H1 (cell line): ENCODE measurements around the gene FOXL2. TPM values are rescaled to one million over a fixed set of nuclear protein-coding genes. Genes with fewer than 3 reads are reported as not detected.

Source experiments
- CTCF ChIA-PET: fragments of 300-600 bp; sonication (Branson Sonifier 250); formaldehyde crosslinking; loops from one replicate; lab custom pipeline; 2021; ENCODE audit not compliant: partially characterized antibody; lab: Charles Lee
- POLR2A ChIA-PET: fragments of 300-600 bp; sonication (Branson Sonifier 250); formaldehyde crosslinking; loops from one replicate; lab custom pipeline; 2021; ENCODE audit warnings: inconsistent platforms; ENCODE audit not compliant: partially characterized antibody; lab: Charles Lee
- DNase-seq, 2 experiments: peaks; one replicate each; pipeline versions ENCODE4 v3.0.0 to v3.0.0-alpha.2; 2010 to 2022; ENCODE audit warnings: low spot score in 2 of 2, low read depth in 1 of 2, mixed read lengths in 1 of 2
- FAIRE-seq: peaks from 2 replicates; lab custom pipeline; 2011; peaks lifted over from hg19 to GRCh38; lab: Jason Lieb, UNC
- H2AFZ ChIP-seq: 2 replicates; pipeline ENCODE4 v1.8.1; 2012; ENCODE audit warnings: low read length, inconsistent platforms
- H2AK5ac ChIP-seq: 2 replicates; pipeline ENCODE4 v1.6.1; 2013; ENCODE audit warnings: low read depth, low read length
- H2BK120ac ChIP-seq: replicated peaks from 2 replicates; pipeline ENCODE3; 2013; ENCODE audit warnings: low read depth, low read length, inconsistent platforms
- H2BK12ac ChIP-seq: 2 replicates; pipeline ENCODE4 v1.6.1; 2013; ENCODE audit warnings: low read depth, low read length
- H2BK15ac ChIP-seq: 2 replicates; pipeline ENCODE4 v1.6.1; 2013; ENCODE audit warnings: low read length
- H2BK20ac ChIP-seq: 2 replicates; pipeline ENCODE4 v1.6.1; 2013; ENCODE audit warnings: low read length
- H2BK5ac ChIP-seq: 2 replicates; pipeline ENCODE4 v1.6.1; 2013; ENCODE audit warnings: low read depth, low read length
- H3K14ac ChIP-seq: 2 replicates; pipeline ENCODE4 v1.6.1; 2013; ENCODE audit warnings: inconsistent platforms; ENCODE audit not compliant: insufficient read length
- H3K18ac ChIP-seq: 2 replicates; pipeline ENCODE4 v1.6.1; 2013; ENCODE audit warnings: low read length; ENCODE audit errors: extremely low read depth
- H3K23ac ChIP-seq: 2 replicates; pipeline ENCODE4 v1.6.1; 2013; ENCODE audit warnings: inconsistent platforms; ENCODE audit not compliant: insufficient read length
- H3K23me2 ChIP-seq: 2 replicates; pipeline ENCODE4 v1.6.1; 2013; ENCODE audit warnings: low read depth, low read length
- H3K27ac ChIP-seq: 2 replicates; pipeline ENCODE4 v1.6.1; 2011; ENCODE audit warnings: low read depth, low read length, inconsistent platforms
- H3K27me3 ChIP-seq, 4 experiments: replicated peaks in 1 of 4; 1 replicate in 1 of 4; 2 replicates in 3 of 4; pipeline versions ENCODE4 v1.6.1 to v1.8.1; 2011 to 2013; ENCODE audit warnings: low read length in 3 of 4, mild to moderate bottlenecking in 3 of 4, inconsistent platforms in 2 of 4, mixed read lengths in 2 of 4, moderate library complexity in 1 of 4; ENCODE audit not compliant: control insufficient read depth in 3 of 4, insufficient read depth in 3 of 4; ENCODE audit errors: extremely low read depth in 1 of 4
- H3K36me3 ChIP-seq, 4 experiments: 2 replicates each; pipeline versions ENCODE4 v1.6.1 to v1.8.1; 2011 to 2013; ENCODE audit warnings: mild to moderate bottlenecking in 4 of 4, low read length in 3 of 4, moderate library complexity in 2 of 4, control low read depth in 1 of 4, inconsistent platforms in 1 of 4; ENCODE audit not compliant: insufficient read depth in 4 of 4, control insufficient read depth in 2 of 4
- H3K4ac ChIP-seq: replicated peaks from 2 replicates; pipeline ENCODE3; 2013; ENCODE audit warnings: low read length, low read depth, mixed read lengths, inconsistent platforms; ENCODE audit not compliant: insufficient read length
- H3K4me1 ChIP-seq, 4 experiments: replicated peaks in 1 of 4; 1 replicate in 1 of 4; 2 replicates in 3 of 4; pipeline versions ENCODE4 v1.6.1 to v1.8.1; 2011 to 2013; ENCODE audit warnings: low read length in 3 of 4, inconsistent platforms in 2 of 4, mixed read lengths in 1 of 4; ENCODE audit not compliant: insufficient read depth in 4 of 4, control insufficient read depth in 3 of 4
- H3K4me2 ChIP-seq, 2 experiments: 2 replicates each; pipeline versions ENCODE4 v1.6.1 to v1.8.1; 2011 to 2013; ENCODE audit warnings: low read depth in 2 of 2, low read length in 2 of 2, control low read depth in 1 of 2, inconsistent platforms in 1 of 2, mild to moderate bottlenecking in 1 of 2; ENCODE audit not compliant: insufficient read depth in 1 of 2
- H3K4me3 ChIP-seq, 4 experiments: fragments of 200-600, 300-600 bp in 1 of 4; sonication (generic), shearing (Covaris generic), sonication (Bioruptor Twin) in 1 of 4; 2 replicates each; pipeline versions ENCODE4 v1.5.1 to v1.8.1; 2011 to 2016; ENCODE audit warnings: low read length in 4 of 4, low read depth in 3 of 4, control low read depth in 2 of 4, inconsistent platforms in 2 of 4, mild to moderate bottlenecking in 2 of 4, mixed read lengths in 1 of 4, moderate library complexity in 1 of 4; ENCODE audit not compliant: insufficient read depth in 2 of 4; ENCODE audit errors: extremely low read depth in 1 of 4
- H3K56ac ChIP-seq: replicated peaks from 2 replicates; pipeline ENCODE3; 2013; ENCODE audit warnings: low read depth, mild to moderate bottlenecking, mixed read lengths, low read length, inconsistent platforms; ENCODE audit not compliant: insufficient read length
- H3K79me1 ChIP-seq: 2 replicates; pipeline ENCODE4 v1.6.1; 2013; ENCODE audit warnings: low read depth, low read length, control low read depth
- H3K79me2 ChIP-seq, 2 experiments: 2 replicates each; pipeline versions ENCODE4 v1.6.1 to v1.8.1; 2012 to 2013; ENCODE audit warnings: low read length in 2 of 2, mild to moderate bottlenecking in 2 of 2, inconsistent platforms in 1 of 2; ENCODE audit not compliant: insufficient read depth in 2 of 2, control insufficient read depth in 1 of 2
- H3K9ac ChIP-seq, 4 experiments: replicated peaks in 1 of 4; 1 replicate in 1 of 4; 2 replicates in 3 of 4; pipeline versions ENCODE4 v1.6.1 to v1.8.1; 2011 to 2013; ENCODE audit warnings: low read depth in 3 of 4, low read length in 3 of 4, control low read depth in 2 of 4, mild to moderate bottlenecking in 2 of 4, moderate library complexity in 2 of 4, inconsistent platforms in 1 of 4; ENCODE audit errors: extremely low read depth in 1 of 4
- H3K9me3 ChIP-seq, 2 experiments: 2 replicates each; pipeline versions ENCODE4 v1.6.1 to v1.8.1; 2012 to 2013; ENCODE audit warnings: mild to moderate bottlenecking in 2 of 2, moderate library complexity in 2 of 2, control low read depth in 1 of 2, inconsistent platforms in 1 of 2, low read depth in 1 of 2, low read length in 1 of 2, mixed read lengths in 1 of 2; ENCODE audit not compliant: insufficient read depth in 2 of 2
- H4K20me1 ChIP-seq, 2 experiments: replicated peaks in 1 of 2; 2 replicates each; pipeline versions ENCODE3 to v1.8.1; 2011 to 2013; ENCODE audit warnings: inconsistent platforms in 2 of 2, low read length in 2 of 2, mild to moderate bottlenecking in 1 of 2; ENCODE audit not compliant: insufficient read depth in 2 of 2, control insufficient read depth in 1 of 2
- H4K5ac ChIP-seq: 2 replicates; pipeline ENCODE4 v1.6.1; 2013; ENCODE audit warnings: low read length, low read depth, mixed read lengths, inconsistent platforms; ENCODE audit not compliant: insufficient read length
- H4K8ac ChIP-seq: 2 replicates; pipeline ENCODE4 v1.8.0; 2013; ENCODE audit warnings: mild to moderate bottlenecking, moderate library complexity, low read length, inconsistent platforms; ENCODE audit not compliant: insufficient read depth; ENCODE audit errors: extremely low read depth
- H4K91ac ChIP-seq: replicated peaks from 2 replicates; pipeline ENCODE3; 2013; ENCODE audit warnings: low read length, mixed read lengths, inconsistent platforms; ENCODE audit not compliant: insufficient read length
- ASH2L ChIP-seq: fragments of 200-600, 300-600 bp; sonication (generic); IDR thresholded peaks from one replicate; pipeline ENCODE4 v1.7.1; 2017; ENCODE audit warnings: low read length
- BACH1 ChIP-seq: IDR thresholded peaks from 2 replicates; pipeline ENCODE4 v1.6.1; 2012; ENCODE audit warnings: low read length, improper control_type of control experiment
- CBX8 ChIP-seq: fragments of 300-800, 300-1000 bp; sonication (generic); IDR thresholded peaks from 2 replicates; pipeline ENCODE4 v1.7.1; 2016; ENCODE audit warnings: low read depth, low read length, borderline replicate concordance
- EZH2 ChIP-seq: fragments of 200-600 bp; sonication (generic); IDR thresholded peaks from 2 replicates; pipeline ENCODE4 v1.7.1; 2012; ENCODE audit warnings: low read depth, mild to moderate bottlenecking, moderate library complexity, low read length, inconsistent platforms; ENCODE audit not compliant: severe bottlenecking
- RNF2 ChIP-seq: fragments of 200-900, 300-1000 bp; sonication (generic); IDR thresholded peaks from 2 replicates; pipeline ENCODE4 v1.7.1; 2016; ENCODE audit warnings: borderline replicate concordance, low read depth, mild to moderate bottlenecking, antibody characterized with exemption, low read length; ENCODE audit not compliant: poor library complexity, severe bottlenecking; ENCODE audit errors: missing control alignments
- WGBS, 2 experiments: shearing (Covaris generic) in 1 of 2; methylation state at CpG; one replicate each; pipeline versions ENCODE4 v1.1.6 to v1.1.7; 2013 to 2015; ENCODE audit warnings: low lambda C conversion rate in 2 of 2, mixed read lengths in 2 of 2, inconsistent platforms in 1 of 2, low coverage in 1 of 2, missing lambda C conversion rate in 1 of 2; ENCODE audit not compliant: insufficient replicate concordance in 2 of 2, insufficient coverage in 1 of 2, insufficient read length in 1 of 2; ENCODE audit errors: extremely low coverage in 1 of 2, missing lambda C conversion rate in 1 of 2; 5-methylcytosine and 5-hydroxymethylcytosine counted together
- polyA plus RNA-seq, 7 experiments: library from polyadenylated mRNA; depleted of rRNA in 3 of 7; stranded (reverse) in 5 of 7; unstranded in 2 of 7; fragments of >200 nt in 5 of 7; fragments of 200-250 nt in 2 of 7; gene quantifications; 1 replicate in 5 of 7; 2 replicates in 1 of 7; 4 replicates in 1 of 7; pipeline versions ENCODE4 v1.2.1 to v1.2.3, GENCODE V29; 2011 to 2013; ENCODE audit warnings: missing spikeins in 2 of 7, mixed read lengths in 2 of 7
- total RNA-seq: library from RNA; stranded (reverse); fragmentation: NEBNext Ultra II Directional; extraction: Animal tissue kit (Norgen Biotek cat#: 25700); gene quantifications from 2 replicates; pipeline ENCODE4 v1.2.1, GENCODE V29; 2021
- TF ChIP-seq, protein P1 (sequence below): IDR thresholded peaks from 2 replicates; pipeline ENCODE4 v1.6.1; 2011; ENCODE audit warnings: low read length, improper control_type of control experiment
- TF ChIP-seq, protein P2 (sequence below): IDR thresholded peaks from 2 replicates; pipeline ENCODE4 v1.6.1; 2012; ENCODE audit warnings: low read length, inconsistent platforms

The FOXL2 gene
- total and polyA plus RNA-seq, 2 of the 8 experiments (the other 6 are each of a cell fraction or from before 2014, with no cell fraction given): 0.59 to 2.4 TPM

DNA sequence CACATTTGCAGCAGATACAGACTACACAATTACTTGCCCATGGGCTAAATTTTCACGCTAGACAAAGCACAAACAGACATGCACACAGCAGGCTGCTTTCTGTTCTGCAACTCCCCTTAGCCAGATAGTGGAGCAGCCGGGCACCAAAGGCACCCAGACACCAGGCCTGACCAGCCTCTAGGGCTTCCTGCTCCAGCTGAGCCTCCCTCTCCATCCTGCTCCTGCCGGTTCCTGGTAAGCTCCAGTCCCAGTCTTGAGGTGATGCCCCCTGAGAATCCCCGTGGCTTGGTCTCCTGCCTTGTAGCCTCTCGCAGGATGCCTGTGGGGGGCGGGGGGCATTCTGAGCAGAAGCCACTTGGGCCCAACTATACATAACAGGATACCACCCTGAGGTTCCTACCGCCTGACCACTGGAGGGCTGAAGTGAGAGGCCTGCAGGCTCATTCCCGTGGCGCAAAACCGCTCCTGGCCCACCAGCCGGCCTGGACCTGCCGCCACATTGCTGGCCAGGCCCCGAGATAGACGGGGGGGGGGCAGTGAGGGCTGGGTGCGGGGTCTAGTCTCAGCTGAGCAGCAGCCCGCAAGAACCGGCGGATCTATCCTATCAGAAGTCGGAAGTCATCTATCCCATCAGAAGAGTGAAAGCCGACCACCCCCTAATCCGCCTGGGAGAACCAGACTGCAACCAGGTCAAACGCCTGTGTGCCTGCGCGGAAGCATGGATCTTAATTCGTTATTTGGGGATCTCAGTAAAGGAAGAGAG, 3.9 kb downstream of the FOXL2 start:
- Histone ChIP-seq H3K4me3 (peak overlapping the region in 1 of 4 experiments; percentile 54; a peak in 4 of 8 replicates), H3K4ac (no peak overlapping the region), H2BK20ac (0 out of 2 replicates have a peak overlapping the region, but pooled peaks have one; percentile 75), H3K79me1 (no peaks in the 10 kb centered on the region), H3K23ac (no peak overlapping the region), H3K23me2 (peaks cover 22% of the 10 kb centered on the region; the same call in 1 of the 2 replicates), H4K91ac (no peak overlapping the region), H2AFZ (no peak overlapping the region), H3K79me2 (no peaks in the 10 kb centered on the region), H4K5ac (no peak overlapping the region), H2BK5ac (no peak overlapping the region), H3K36me3 (peaks cover 0 to 4% (median 0%) of the 10 kb centered on the region in 4 experiments; a peak in 1 of 8 replicates), H3K4me1 (peaks cover 3 to 31% (median 16%) of the 10 kb centered on the region in 4 experiments), H3K27ac (no peak overlapping the region), H2BK15ac (0 out of 2 replicates have a peak overlapping the region, but pooled peaks have one; percentile 1), H3K9ac (no peak overlapping the region), H3K9me3 (no peaks in the 10 kb centered on the region; a peak in 1 of 4 replicates), H3K56ac (no peak overlapping the region), H3K4me2 (peak overlapping the region; percentile 73 to 84; a peak in 3 of 4 replicates), H4K20me1 (peaks cover 4 to 24% of the 10 kb centered on the region in 2 experiments), H3K27me3 (peaks cover 86 to 100% (median 95%) of the 10 kb centered on the region in 4 experiments), H3K14ac (no peak overlapping the region), H2BK12ac (peak overlapping the region; percentile 70; the same call in 1 of the 2 replicates), H3K18ac (no peak overlapping the region; the same call in 1 of the 2 replicates), H2AK5ac (no peak overlapping the region), H4K8ac (no peak overlapping the region), H2BK120ac (no peak overlapping the region)
- FAIRE-seq (no peak), DNase-seq (no peak)
- CTCF ChIA-PET: interaction anchor here (0.6 to 15.6 kb wide), 7 partner anchors 8 to 245 kb away, joined by 3 to 223 read pairs (median 11); no protein-coding TSS in a partner anchor
- WGBS, 2 experiments: 10% methylated on average over 25 of the region's 25 CpGs; no CpG with 5 or more reads in 1 of the 2 experiments
- POLR2A ChIA-PET: interaction anchor here (0.6 to 1.6 kb wide), 3 partner anchors 10 to 14 kb away, joined by 3 to 6 read pairs (median 5); no protein-coding TSS in a partner anchor
- TF ChIP-seq RNF2 (peak; percentile 57), ASH2L (peak; percentile 20), CBX8 (peak; percentile 95; the same call in 1 of the 2 replicates), EZH2 (peak; percentile 41), BACH1 (no peak)
- TF ChIP-seq, protein P1, sequence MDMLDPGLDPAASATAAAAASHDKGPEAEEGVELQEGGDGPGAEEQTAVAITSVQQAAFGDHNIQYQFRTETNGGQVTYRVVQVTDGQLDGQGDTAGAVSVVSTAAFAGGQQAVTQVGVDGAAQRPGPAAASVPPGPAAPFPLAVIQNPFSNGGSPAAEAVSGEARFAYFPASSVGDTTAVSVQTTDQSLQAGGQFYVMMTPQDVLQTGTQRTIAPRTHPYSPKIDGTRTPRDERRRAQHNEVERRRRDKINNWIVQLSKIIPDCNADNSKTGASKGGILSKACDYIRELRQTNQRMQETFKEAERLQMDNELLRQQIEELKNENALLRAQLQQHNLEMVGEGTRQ: no peak
- TF ChIP-seq, protein P2, sequence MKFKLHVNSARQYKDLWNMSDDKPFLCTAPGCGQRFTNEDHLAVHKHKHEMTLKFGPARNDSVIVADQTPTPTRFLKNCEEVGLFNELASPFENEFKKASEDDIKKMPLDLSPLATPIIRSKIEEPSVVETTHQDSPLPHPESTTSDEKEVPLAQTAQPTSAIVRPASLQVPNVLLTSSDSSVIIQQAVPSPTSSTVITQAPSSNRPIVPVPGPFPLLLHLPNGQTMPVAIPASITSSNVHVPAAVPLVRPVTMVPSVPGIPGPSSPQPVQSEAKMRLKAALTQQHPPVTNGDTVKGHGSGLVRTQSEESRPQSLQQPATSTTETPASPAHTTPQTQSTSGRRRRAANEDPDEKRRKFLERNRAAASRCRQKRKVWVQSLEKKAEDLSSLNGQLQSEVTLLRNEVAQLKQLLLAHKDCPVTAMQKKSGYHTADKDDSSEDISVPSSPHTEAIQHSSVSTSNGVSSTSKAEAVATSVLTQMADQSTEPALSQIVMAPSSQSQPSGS: no peak
